A549 (cell line): ENCODE results near the gene PHF21B. TPM values are rescaled to one million over a fixed set of nuclear protein-coding genes. Genes with fewer than 3 reads are reported as not detected.

Source experiments
- ATAC-seq, 2 experiments: fragments of 200-7000 bp in 1 of 2; fragments of >200 bp in 1 of 2; cut with Nextera tagmentation in 1 of 2; cut with Tn5 transposase in 1 of 2; 3 replicates each; pipeline versions ENCODE4 v1.8.0 to v1.9.1; 2018 to 2020; ENCODE audit warnings: mild to moderate bottlenecking in 1 of 2, moderate library complexity in 1 of 2
- CTCF ChIA-PET: fragments of 300-600 bp; sonication (Branson Sonifier 250); formaldehyde crosslinking; extraction: SDS; loops from one replicate; lab custom pipeline; 2021; ENCODE audit warnings: antibody characterized with exemption, inconsistent platforms; lab: Yijun Ruan, JAX
- POLR2A ChIA-PET: fragments of 350-600 bp; formaldehyde crosslinking; extraction: SDS; loops from one replicate; lab custom pipeline; 2021; ENCODE audit warnings: antibody characterized with exemption, inconsistent platforms; lab: Yijun Ruan, JAX
- DNase-seq, 2 experiments: peaks; one replicate each; pipeline versions ENCODE4 v3.0.0 to v3.0.0-alpha.2; 2011 to 2016; ENCODE audit warnings: low read depth in 1 of 2, low spot score in 1 of 2
- FAIRE-seq: peaks from 2 replicates; lab custom pipeline; 2011; peaks lifted over from hg19 to GRCh38; lab: Jason Lieb, UNC
- H3K27ac ChIP-seq, 2 experiments: fragments of >200 bp; sonication (Bioruptor Twin); formaldehyde crosslinking; 3 replicates each; pipeline ENCODE4 v1.5.1; 2016 to 2017
- H3K4me1 ChIP-seq: fragments of >200 bp; sonication (Bioruptor Twin); formaldehyde crosslinking; 3 replicates; pipeline ENCODE4 v1.6.1; 2016
- H3K4me2 ChIP-seq: fragments of >200 bp; sonication (Bioruptor Twin); formaldehyde crosslinking; 3 replicates; pipeline ENCODE4 v1.6.1; 2016
- H3K4me3 ChIP-seq: fragments of >200 bp; sonication (Bioruptor Twin); formaldehyde crosslinking; 3 replicates; pipeline ENCODE4 v1.5.1; 2016
- H3K9me3 ChIP-seq: fragments of >200 bp; sonication (Bioruptor Twin); formaldehyde crosslinking; 3 replicates; pipeline ENCODE4 v1.6.1; 2016
- ATOH8 ChIP-seq: fragments of 250-450 bp; sonication (Bioruptor Pico); IDR thresholded peaks from 2 replicates; pipeline ENCODE4 v1.5.0; 2020; ENCODE audit warnings: low read depth, mild to moderate bottlenecking, moderate library complexity
- ELK1 ChIP-seq: fragments of 150-350 bp; IDR thresholded peaks from 2 replicates; pipeline ENCODE4 v1.6.1; 2014; ENCODE audit warnings: low read depth, mild to moderate bottlenecking, low read length
- FOSL2 ChIP-seq, 2 experiments: fragments of 450-650 bp in 1 of 2; fragments of >200 bp in 1 of 2; sonication (Bioruptor Twin) in 1 of 2; formaldehyde crosslinking; IDR thresholded peaks; 2 replicates each; pipeline versions ENCODE4 v1.5.0 to v1.6.1; 2016 to 2020; ENCODE audit warnings: mild to moderate bottlenecking in 1 of 2, moderate library complexity in 1 of 2
- HES2 ChIP-seq: fragments of >200 bp; sonication (Bioruptor Twin); formaldehyde crosslinking; IDR thresholded peaks from 2 replicates; pipeline ENCODE4 v1.6.1; 2016
- HOXB13 ChIP-seq: fragments of 250-450 bp; sonication (Bioruptor Pico); IDR thresholded peaks from 2 replicates; pipeline ENCODE4 v1.5.0; 2020; ENCODE audit warnings: low read depth, mild to moderate bottlenecking, moderate library complexity
- KDM5A ChIP-seq: fragments of 200-600 bp; sonication (generic); IDR thresholded peaks from 2 replicates; pipeline ENCODE4 v1.6.1; 2016; ENCODE audit warnings: antibody characterized with exemption, mild to moderate bottlenecking
- MYC ChIP-seq: IDR thresholded peaks from 2 replicates; pipeline ENCODE4 v1.6.1; 2012; ENCODE audit warnings: mild to moderate bottlenecking, inconsistent platforms, low read length, improper control_type of control experiment, borderline replicate concordance
- POLR2A ChIP-seq: IDR thresholded peaks from 2 replicates; pipeline ENCODE4 v1.6.1; 2012; ENCODE audit warnings: mild to moderate bottlenecking, low read length
- POLR2AphosphoS2 ChIP-seq: conservative IDR thresholded peaks from 2 replicates; pipeline ENCODE4 v1.6.1; 2012; ENCODE audit warnings: low read length, improper control_type of control experiment, inconsistent platforms
- RAD21 ChIP-seq, 2 experiments: fragments of >200 bp in 1 of 2; sonication (Bioruptor Twin) in 1 of 2; formaldehyde crosslinking in 1 of 2; IDR thresholded peaks in 1 of 2; conservative IDR thresholded peaks in 1 of 2; 2 replicates in 1 of 2; 3 replicates in 1 of 2; pipeline ENCODE4 v1.6.1; 2012 to 2018; ENCODE audit warnings: inconsistent platforms in 1 of 2
- RCOR1 ChIP-seq: fragments of 150-350 bp; IDR thresholded peaks from 2 replicates; pipeline ENCODE4 v1.6.1; 2014; ENCODE audit warnings: antibody characterized with exemption, low read length, low read depth
- ZNF302 ChIP-seq: fragments of 250-450 bp; sonication (Bioruptor Pico); IDR thresholded peaks from 2 replicates; pipeline ENCODE4 v1.9.0; 2021; ENCODE audit warnings: inconsistent platforms, mild to moderate bottlenecking, moderate library complexity
- WGBS: methylation state at CpG from one replicate; pipeline ENCODE4 v1.1.6; 2017; ENCODE audit errors: missing lambda C conversion rate; 5-methylcytosine and 5-hydroxymethylcytosine counted together
- polyA plus RNA-seq, 4 experiments: library from polyadenylated mRNA; depleted of rRNA in 3 of 4; stranded (reverse); fragments of >200 nt; fragmentation: RNase III in 1 of 4; extraction: RNeasy Plus Mini Kit Qiagen cat#74134 plus additional on column Dnase treatment in 1 of 4; gene quantifications; 2 replicates in 3 of 4; 3 replicates in 1 of 4; pipeline ENCODE4 v1.2.3, GENCODE V29; 2011 to 2017
- TF ChIP-seq, protein P1 (sequence below): IDR thresholded peaks from 2 replicates; pipeline ENCODE4 v1.6.1; 2012
- TF ChIP-seq, protein P2 (sequence below): fragments of 200-600 bp; sonication (generic); IDR thresholded peaks from 2 replicates; pipeline ENCODE4 v1.6.1; 2016; ENCODE audit warnings: antibody characterized with exemption, mild to moderate bottlenecking, moderate library complexity
- TF ChIP-seq, protein P3 (sequence below): fragments of 250-450 bp; sonication (Bioruptor Pico); IDR thresholded peaks from 2 replicates; pipeline ENCODE4 v1.5.0; 2021; ENCODE audit warnings: mild to moderate bottlenecking, moderate library complexity, borderline replicate concordance

The PHF21B gene
- polyA plus RNA-seq, 2 of the 4 experiments (the other 2 are of a cell fraction): 0.50 to 0.70 TPM

DNA sequence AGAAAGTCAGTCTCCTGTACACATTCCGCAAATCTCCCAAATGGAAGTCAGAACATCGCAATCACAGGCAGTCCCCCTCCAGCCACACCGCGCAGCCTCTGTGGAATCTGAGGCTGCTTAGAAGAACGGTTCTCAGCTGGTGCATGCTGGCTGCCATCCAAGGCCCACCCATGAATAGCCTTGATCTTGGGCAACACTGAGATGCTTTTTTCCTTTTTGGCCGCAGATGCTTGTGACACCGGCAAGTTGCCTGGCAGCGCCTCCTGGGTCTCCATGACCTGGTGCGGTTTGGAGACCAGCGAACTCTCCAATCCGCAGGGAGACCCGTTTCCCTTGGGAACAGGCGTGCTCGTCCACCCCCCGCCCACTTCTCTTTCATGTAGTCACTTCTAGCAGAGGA, 26.3 kb upstream of the PHF21B start:
- WGBS: 45% methylated on average over 8 of the region's 15 CpGs
- DNase-seq (no peak), ATAC-seq (no peak), FAIRE-seq (no peak)
- no peaks in the 10 kb centered on the region for H3K4me1 ChIP-seq
- H3K4me2 ChIP-seq: no peak overlapping the region
- POLR2A ChIA-PET: no interaction called here
- H3K27ac ChIP-seq: no peak overlapping the region
- CTCF ChIA-PET: interaction anchor here (1.1 kb wide), 1 partner anchor 8 kb away, joined by 3 read pairs; no protein-coding TSS in a partner anchor
- no peak overlapping the region for H3K4me3 ChIP-seq
- TF ChIP-seq POLR2A (no peak), RAD21 (conservative IDR thresholded peaks at IDR 0.05 in 1 of 2, IDR thresholded peaks at IDR 0.05 in 1 of 2) (no peak), MYC (no peak), HOXB13 (CRISPR knock-in tag) (no peak), ELK1 (no peak), RCOR1 (no peak), ATOH8 (no peak), HES2 (no peak), FOSL2 (IDR thresholded peaks at IDR 0.05) (no peak), FOSL2 (CRISPR knock-in tag; IDR thresholded peaks at IDR 0.05) (no peak), KDM5A (no peak)
- TF ChIP-seq, protein P1, sequence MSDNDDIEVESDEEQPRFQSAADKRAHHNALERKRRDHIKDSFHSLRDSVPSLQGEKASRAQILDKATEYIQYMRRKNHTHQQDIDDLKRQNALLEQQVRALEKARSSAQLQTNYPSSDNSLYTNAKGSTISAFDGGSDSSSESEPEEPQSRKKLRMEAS: no peak
- TF ChIP-seq, protein P2, sequence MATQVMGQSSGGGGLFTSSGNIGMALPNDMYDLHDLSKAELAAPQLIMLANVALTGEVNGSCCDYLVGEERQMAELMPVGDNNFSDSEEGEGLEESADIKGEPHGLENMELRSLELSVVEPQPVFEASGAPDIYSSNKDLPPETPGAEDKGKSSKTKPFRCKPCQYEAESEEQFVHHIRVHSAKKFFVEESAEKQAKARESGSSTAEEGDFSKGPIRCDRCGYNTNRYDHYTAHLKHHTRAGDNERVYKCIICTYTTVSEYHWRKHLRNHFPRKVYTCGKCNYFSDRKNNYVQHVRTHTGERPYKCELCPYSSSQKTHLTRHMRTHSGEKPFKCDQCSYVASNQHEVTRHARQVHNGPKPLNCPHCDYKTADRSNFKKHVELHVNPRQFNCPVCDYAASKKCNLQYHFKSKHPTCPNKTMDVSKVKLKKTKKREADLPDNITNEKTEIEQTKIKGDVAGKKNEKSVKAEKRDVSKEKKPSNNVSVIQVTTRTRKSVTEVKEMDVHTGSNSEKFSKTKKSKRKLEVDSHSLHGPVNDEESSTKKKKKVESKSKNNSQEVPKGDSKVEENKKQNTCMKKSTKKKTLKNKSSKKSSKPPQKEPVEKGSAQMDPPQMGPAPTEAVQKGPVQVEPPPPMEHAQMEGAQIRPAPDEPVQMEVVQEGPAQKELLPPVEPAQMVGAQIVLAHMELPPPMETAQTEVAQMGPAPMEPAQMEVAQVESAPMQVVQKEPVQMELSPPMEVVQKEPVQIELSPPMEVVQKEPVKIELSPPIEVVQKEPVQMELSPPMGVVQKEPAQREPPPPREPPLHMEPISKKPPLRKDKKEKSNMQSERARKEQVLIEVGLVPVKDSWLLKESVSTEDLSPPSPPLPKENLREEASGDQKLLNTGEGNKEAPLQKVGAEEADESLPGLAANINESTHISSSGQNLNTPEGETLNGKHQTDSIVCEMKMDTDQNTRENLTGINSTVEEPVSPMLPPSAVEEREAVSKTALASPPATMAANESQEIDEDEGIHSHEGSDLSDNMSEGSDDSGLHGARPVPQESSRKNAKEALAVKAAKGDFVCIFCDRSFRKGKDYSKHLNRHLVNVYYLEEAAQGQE: no peak
- TF ChIP-seq, protein P3, sequence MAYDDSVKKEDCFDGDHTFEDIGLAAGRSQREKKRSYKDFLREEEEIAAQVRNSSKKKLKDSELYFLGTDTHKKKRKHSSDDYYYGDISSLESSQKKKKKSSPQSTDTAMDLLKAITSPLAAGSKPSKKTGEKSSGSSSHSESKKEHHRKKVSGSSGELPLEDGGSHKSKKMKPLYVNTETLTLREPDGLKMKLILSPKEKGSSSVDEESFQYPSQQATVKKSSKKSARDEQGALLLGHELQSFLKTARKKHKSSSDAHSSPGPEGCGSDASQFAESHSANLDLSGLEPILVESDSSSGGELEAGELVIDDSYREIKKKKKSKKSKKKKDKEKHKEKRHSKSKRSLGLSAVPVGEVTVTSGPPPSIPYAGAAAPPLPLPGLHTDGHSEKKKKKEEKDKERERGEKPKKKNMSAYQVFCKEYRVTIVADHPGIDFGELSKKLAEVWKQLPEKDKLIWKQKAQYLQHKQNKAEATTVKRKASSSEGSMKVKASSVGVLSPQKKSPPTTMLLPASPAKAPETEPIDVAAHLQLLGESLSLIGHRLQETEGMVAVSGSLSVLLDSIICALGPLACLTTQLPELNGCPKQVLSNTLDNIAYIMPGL (CRISPR knock-in tag): no peak
- no peaks in the 10 kb centered on the region; the same call in 2 of the 3 replicates for H3K9me3 ChIP-seq

GRCh38 chr22:45034821-45035220, 25.0 kb upstream of the PHF21B start:
- no peak for ATAC-seq
- Histone ChIP-seq H3K9me3 (no peaks in the 10 kb centered on the region; the same call in 2 of the 3 replicates), H3K27ac (no peak overlapping the region), H3K4me2 (no peak overlapping the region), H3K4me1 (no peaks in the 10 kb centered on the region), H3K4me3 (no peak overlapping the region)
- ChIA-PET POLR2A (no interaction called here), CTCF (interaction anchor here (2.2 kb wide), 1 partner anchor 61 kb away, joined by 4 read pairs; no protein-coding TSS in a partner anchor)
- no peak for TF ChIP-seq POLR2AphosphoS2
- no peak for TF ChIP-seq KDM5A
- TF ChIP-seq, protein P2: no peak
- TF ChIP-seq ZNF302 (CRISPR knock-in tag): no peak
- TF ChIP-seq RCOR1: no peak
- TF ChIP-seq MYC: no peak
- WGBS: 55% methylated on average over 8 of the region's 8 CpGs
- FAIRE-seq: no peak
- DNase-seq: no peak
